HG02973 (cell line): ENCODE data around the gene ZACN.
"Not testable (repeated sequence)": the region's sequence is repeated elsewhere in the genome, so short reads cannot be mapped to it uniquely, and the experiment has no call there.

Experiments
- ATAC-seq: cut with Tn5 transposase; IDR thresholded peaks from one replicate; pipeline ENCODE4 v1.9.1; 2021; ENCODE audit warnings: moderate library complexity; ENCODE audit not compliant: unreplicated experiment

The ZACN gene

DNA sequence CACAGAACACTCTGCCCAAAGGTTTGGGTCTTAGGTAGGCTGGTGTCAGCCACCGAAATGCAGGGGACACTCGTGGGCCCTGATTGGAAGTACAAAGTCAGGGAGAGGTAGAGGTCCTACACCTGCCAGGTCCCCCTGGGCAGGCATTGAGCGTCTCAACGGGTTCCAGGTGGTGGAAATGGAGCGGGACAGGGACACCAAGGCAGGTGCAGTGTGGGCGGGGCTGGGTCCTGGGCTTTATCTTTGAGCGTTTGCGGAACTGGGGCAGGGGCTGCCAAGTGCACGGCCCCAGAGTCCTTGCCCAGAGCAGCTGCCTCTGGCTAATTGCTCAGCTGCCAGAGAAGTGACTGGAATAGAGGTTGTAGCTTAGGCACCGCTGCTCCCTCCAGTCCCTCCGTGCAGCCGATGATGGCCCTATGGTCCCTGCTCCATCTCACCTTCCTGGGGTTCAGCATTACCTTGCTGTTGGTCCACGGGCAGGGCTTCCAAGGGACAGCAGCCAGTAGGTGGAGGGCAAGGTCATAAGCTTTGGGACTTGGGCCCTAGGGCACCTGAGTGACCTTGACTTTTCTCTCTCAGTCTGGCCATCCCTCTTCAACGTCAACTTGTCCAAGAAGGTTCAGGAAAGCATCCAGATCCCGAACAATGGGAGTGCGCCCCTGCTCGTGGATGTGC lies at the start of gene ZACN:
TSS of gene ZACN (plus strand) at position 323 of the 675 bp plus-strand sequence. CDS start at position 406, 83 bp downstream.
- ATAC-seq, result no peak

DNA sequence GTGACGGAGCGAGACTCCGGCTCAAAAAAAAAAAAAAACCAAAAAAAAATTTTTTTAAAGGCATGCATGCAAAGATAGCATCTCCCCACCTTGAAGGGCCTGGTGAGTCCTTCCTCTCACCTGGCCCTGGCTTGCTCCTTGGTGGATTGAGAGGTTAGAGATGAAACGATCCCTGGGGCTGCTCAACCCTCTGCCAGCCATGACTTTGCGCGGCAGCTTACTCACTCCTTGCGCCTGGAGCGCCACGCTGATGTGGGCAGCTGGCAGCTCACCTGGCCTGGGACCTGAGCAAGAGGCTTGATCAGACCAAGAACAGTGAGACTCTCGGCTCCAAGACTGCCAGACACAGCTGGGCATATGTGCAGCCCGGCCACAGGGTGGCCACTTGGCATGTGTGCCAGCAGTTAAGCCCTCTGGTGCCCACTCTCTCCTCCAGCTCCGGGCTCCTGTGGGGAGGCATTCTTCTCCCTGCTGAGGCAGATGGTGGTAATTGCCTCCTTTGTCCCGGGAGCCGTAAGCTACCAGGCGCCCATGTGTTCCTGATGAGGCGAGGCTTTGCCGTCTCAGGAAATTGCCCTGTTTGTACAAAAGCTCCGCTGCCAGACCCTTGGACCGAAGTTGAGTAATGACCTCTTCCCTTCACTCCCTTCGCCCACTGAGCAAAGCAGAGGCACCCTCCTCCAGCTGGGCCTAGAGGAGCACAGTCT lies 46.8 kb upstream of the ZACN start:
- ATAC-seq, result no peak

GRCh38 chr17:76032780-76033108 lies 46.2 kb upstream of the ZACN start:
- ATAC-seq, result no peak

GRCh38 chr17:76033139-76033538 lies 45.8 kb upstream of the ZACN start:
- no peak for ATAC-seq

GRCh38 chr17:76034428-76035350 lies 44.3 kb upstream of the ZACN start:
- no peak for ATAC-seq

GRCh38 chr17:76036497-76037261 lies 42.3 kb upstream of the ZACN start:
- ATAC-seq, result no peak

DNA sequence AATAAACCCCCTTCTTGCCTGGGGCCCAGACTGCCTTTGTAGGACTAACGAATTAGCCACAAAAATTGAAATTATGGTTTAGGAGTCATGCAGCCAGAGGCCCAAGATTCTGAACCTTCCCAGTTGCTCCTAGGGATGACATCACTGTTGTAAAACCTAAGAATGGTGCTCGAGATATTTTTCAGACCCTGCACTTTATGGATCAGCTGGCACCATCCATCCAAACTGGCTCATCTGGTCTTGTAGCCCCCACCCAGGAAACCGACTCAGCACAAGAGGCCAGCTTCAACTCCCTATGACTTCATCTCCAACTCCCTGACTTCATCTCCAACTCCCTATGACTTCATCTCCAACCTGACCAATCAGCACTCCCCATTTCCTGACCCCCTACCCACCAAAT lies 40.9 kb upstream of the ZACN start:
- ATAC-seq, result no peak

- no peak for ATAC-seq
Measured at GRCh38 chr17:76039121-76039520, 39.9 kb upstream of the ZACN start.

DNA sequence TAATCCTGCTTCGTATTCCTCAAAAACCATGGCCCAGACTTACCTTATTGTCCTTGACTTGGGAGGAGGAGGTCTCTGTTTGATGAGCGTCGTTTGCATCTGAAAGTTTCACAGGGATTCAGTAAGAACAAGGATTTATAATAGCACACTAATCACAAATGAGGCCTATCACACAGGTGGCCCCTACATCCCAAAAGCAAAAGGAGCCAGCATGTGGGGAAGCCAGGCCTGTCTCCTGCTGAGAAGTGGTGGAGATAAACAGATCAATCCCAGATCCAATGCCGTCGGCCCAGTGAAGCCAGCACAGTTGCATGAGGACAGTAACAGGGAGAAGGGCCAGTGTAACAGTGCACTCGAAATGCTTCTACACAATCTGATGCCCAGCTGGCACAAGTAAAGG lies 38.6 kb upstream of the ZACN start:
- no peak for ATAC-seq

GRCh38 chr17:76042868-76043267 lies 36.1 kb upstream of the ZACN start:
- not testable (repeated sequence) for ATAC-seq

DNA sequence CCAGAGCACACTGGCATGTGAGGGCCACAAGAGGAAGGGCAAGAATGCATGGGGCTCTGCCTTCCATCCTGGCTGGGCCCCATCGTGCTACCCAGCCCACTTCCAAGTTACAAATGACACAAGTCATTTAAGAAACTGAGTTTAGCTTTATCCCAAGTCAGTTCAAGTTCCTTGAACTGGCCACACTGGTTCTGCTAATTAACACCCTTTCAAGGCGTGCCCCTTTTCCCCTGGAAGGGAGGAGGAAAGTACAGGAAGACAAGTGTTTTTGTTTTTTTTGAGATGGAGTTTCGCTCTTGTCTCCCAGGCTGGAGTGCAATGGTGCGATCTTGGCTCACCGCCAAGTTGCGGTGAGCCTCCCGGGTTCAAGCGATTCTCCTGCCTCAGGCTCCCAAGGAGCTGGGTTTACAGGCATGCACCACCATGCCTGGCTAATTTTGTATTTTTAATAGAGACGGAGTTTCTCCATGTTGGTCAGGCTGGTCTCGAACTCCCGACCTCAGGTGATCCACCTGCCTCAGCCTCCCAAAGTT lies 34.4 kb upstream of the ZACN start:
- not testable (repeated sequence) for ATAC-seq

GRCh38 chr17:76046064-76046463 lies 32.9 kb upstream of the ZACN start:
- no peak for ATAC-seq

GRCh38 chr17:76048025-76048605 lies 30.9 kb upstream of the ZACN start:
- no peak for ATAC-seq

GRCh38 chr17:76048711-76049110 lies 30.3 kb upstream of the ZACN start:
- no peak for ATAC-seq

DNA sequence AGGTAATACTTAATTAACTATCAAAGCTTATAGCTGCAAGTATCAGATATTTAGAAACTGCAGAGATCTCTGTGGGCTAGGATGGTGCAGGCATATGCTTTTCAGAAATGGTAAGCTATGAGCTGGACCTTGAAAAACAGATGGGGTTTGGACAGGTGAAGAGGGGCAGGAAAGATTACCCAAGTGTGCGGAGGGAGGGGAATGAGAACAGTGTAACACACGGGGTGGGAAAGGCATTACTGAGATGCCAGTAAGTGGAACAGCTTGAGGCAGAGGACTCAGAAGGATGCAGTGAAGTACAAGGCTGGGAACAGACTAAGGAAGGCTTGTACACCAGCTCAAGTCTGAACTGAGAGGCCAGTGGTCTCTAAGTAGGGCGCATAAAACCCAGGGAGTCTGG lies 29.7 kb upstream of the ZACN start:
- no peak for ATAC-seq

DNA sequence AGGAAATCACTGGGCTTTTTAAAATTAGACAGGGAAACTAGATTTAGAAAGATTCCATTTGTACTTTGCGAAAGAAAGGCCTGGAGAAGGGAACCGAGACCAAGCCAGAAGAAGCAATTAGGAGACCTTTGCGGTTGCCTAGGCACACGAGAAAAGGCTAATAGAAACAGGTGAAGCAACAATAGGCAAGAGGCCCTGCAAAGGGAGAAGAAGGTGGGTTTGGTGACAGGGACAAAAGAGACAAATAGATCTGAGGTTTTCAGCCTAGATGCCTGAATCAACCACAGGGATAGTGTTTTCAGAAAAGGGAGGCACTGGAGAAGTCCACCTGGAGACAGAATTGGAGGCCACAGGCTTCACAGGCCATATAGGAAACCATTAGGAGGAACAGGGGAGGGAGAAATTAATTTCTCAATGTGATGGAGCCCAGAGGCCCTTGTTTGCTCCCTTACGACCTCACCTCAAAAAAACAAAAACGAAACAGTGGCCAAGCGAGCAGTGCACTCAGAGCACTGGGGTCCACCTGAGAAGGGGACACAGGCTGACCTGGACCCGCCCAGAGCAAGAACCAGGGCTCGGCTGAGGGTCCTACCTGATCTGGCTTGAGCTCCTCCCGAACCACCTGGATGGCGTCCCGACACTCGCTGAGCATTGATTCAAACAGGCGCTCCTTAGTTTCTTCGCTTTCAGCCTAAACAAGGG lies 29.0 kb upstream of the ZACN start:
- ATAC-seq, result no peak

- no peak for ATAC-seq
Measured at GRCh38 chr17:76050538-76051467, 28.2 kb upstream of the ZACN start.

GRCh38 chr17:76051561-76051960 lies 27.4 kb upstream of the ZACN start:
- no peak for ATAC-seq
